ENCODE measurements around the gene GAS6. TPM values are rescaled to one million over a fixed set of nuclear protein-coding genes. Genes with fewer than 3 reads are reported as not detected.
"Not testable (repeated sequence)": the region's sequence is repeated elsewhere in the genome, so short reads cannot be mapped to it uniquely, and the experiment has no call there.

GAS6 gene
- 244 TPM for total RNA-seq (ENCODE audit: insufficient read depth, low replicate concordance)

DNA sequence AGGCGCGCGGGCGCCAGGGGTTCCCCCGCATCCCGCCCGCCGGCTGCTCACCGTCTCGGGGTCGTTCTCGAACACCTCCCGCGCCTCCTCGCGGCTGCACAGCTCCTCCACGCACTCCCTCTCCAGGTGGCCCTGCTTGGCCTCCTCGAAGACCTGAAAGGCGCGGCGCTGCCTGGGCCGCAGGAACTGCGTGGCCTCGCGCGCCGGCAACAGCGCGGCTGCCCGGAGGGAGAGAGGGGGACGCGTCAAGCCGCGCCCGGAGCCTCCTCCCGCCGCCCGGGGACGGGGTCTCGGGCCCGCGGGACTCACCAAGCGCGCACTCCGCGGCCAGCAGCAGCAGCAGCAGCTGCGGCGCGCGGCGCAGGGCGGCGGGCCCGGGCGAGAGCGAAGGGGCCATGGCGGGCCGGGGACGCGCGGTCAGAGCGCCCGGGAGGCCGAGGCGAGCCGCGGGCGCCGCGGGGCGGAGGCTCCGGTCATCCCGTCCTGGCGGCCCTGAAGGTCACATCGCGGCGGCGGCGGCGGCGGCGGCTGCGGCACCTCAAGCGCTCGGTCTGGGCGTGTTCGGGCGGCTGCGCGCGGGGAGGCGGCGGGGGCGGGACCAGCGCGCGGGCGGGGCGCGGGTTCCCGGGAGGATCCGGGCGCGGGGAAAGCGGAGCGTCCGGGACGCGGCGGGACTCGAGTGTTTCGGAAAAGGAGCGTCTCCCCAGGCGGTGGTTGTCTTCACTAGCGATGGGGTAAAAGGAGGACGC is at the start of gene GAS6:
Gene GAS6, minus strand, starts transcription at position 553 of the 749 bp plus-strand sequence. Its CDS starts 156 bp downstream, at position 397.
- DNase-seq (ENCODE audit: low spot score): peak; percentile 46

DNA sequence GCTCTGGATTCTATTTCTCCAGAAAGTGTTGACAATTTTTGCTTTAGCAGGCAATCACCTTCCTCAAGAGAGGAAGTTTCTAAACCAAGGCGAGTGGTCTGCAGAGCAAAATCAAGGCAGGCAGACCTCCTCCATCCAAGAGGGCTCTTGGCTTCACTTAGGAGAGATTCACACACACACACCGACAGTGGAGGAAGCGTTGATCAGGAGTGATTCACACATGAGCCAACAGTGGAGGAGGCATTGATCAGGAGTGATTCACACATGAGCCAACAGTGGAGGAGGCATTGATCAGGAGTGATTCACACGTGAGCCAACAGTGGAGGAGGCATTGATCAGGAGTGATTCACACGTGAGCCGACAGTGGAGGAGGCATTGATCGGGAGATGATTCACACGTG is 49.5 kb upstream of the GAS6 start:
- DNase-seq (ENCODE audit: low spot score): not testable (repeated sequence)

DNA sequence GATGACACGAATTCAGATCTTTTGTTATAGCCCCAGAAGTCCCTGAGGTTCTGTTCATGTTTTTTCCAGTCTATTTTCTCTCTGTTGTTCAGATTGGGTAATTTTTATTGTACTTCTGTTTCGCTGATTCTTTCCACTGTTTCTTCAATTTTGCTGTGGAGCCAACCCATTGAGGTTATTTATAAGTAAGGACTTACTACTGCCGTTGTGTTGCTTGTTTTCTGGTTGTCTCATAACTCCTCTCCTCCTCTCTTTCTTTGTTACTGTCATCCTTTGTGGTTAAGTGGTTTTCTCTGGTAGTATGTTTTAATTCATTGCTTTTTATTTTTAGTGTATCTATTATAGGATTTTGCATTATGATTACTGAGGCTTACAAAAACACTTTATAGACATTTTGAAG is 48.7 kb upstream of the GAS6 start:
- no peak for DNase-seq (ENCODE audit: low spot score)

DNA sequence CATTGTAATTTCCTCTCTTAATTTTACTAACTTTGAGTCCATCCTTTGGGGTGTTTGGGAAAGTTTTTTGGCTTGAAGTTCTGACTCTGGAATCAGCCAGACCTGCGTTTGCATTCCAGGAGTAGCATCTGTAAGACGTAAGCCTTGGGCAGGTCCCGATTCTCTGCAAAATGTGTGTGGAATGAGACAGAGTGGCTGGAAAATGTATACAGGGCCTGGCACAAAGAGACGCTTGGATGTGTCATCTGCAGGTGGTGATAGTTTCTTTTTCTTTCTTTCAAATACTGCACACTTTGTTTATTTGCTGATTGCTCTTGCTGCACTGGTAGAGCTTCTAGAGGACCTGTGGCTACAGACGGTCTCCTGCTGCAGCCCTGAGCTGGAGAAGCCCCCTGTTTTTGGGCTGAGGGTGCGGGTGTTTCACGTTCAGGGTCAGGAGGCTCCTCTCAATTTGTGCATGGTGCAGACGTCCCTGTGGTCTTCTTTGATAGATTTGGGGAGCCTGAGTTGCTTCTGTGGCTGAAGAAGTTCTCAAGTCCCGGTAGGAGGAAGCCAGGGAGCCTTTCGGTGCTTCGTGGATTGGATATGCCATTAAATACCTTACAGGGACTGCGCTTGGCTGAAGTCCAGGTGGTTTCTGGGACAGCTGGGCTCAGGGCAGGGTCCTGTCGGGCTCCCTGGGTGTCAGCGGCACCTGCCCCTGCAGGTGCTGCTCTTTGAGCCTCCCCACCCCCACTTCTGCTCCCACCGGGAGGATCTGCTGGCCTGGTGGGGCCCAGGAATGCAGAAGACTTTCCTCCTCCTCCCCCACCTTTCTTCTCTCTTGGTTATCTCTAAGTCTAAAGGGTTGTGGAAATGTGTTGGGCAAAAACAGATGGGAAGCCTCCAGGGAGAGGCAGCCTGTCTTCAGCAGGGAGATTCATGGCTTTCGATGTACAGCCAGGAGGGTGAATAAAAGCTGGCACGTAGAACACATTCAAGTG is 44.0 kb upstream of the GAS6 start:
- DNase-seq (ENCODE audit: low spot score): peak; percentile 84

DNA sequence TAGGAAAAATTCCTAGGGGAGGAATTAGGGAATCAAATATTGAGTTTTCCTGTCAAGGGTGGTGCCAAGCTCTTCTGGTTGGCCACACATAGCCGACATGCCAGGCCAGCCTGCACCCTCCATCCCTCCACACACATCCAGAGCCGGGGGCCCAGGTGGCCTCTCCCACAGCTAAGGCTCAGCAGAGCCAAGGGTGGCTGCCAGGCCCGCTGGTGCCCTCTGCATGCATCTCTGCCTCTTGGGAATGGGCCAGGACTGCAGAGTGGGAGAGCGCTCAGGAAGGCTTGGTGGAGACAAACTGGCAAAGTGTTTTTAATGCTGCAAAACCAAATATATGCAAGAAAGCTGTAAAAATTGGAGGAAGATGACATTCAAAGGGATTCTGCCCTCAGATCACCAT is 42.7 kb upstream of the GAS6 start:
- no peak for DNase-seq (ENCODE audit: low spot score)

DNA sequence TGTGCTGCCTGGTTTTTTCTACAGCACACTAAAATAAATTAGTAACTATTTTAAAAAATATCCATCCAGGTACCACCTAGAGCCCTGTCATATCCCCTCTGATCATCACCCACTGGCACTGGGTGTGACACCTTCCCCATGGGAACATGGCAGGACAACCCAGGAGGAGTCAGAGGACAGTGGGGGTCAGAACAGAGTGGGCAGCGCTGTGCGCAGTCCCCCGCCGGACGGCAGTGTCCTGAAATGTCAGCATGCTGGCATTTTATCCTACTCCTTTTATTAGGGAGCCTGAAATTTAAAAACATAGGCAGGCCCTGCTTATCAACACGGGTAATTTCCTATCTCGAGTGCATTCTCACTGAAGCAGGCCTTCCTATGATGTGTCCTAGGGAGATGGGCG is 42.1 kb upstream of the GAS6 start:
- DNase-seq (ENCODE audit: low spot score): no peak

DNA sequence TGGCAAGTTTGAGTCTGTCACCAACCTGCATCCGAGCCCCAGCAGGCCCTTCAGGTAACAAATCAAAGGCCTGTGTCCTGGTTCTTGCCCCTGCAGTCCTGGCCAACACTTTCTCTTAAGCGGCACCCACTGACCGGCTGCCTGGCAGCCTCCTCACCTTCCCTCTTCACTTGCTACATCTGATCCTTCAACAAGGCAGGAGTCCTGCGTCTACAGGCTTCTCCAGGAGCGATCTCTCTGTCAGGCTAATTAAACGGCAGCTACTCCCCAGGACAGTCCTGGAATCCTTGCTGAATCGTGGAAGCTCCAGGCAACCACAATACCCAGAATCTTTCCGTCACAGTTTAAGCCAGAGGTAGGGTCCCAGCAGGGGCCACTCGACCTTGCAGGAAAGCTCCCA is 41.1 kb upstream of the GAS6 start:
- DNase-seq (ENCODE audit: low spot score): no peak

DNA sequence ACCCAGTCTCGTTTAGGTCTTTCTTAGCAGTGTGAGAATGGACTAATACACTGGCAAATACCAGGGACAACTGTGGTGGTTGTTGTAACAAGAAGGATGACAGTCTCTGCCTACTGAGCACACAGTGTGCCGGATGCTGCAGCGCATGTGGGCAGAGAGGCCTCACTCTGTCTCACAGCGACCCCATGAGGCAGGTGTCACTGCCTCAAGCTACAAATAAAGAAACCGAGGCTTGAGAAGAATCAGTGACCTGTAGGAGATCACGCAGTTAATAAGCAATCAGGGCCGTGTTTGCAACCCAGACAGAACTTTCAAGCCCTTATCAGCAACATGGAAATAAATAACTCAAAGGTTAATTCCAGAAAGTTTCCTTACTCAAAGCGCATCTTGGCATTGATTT is 40.5 kb upstream of the GAS6 start:
- DNase-seq (ENCODE audit: low spot score): peak; percentile 62

DNA sequence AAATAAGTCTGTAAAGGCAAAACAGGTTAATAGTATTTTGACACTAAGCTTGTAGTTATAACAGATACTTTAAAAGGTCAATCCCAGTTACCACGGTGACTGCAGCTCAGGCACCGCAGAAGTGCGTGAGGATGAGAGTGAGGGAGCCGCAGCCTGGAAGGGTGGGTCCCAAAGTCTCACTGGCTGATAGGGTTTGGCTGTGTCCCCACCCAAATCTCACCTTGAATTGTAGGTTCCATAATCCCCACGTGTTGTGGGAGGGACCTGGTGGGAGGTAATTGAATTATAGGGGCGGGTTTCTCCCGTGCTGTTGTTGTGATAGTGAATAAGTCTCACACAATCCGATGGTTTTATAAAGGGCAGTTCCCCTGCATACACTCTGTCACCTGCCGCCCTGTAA is 40.0 kb upstream of the GAS6 start:
- DNase-seq (ENCODE audit: low spot score): no peak

DNA sequence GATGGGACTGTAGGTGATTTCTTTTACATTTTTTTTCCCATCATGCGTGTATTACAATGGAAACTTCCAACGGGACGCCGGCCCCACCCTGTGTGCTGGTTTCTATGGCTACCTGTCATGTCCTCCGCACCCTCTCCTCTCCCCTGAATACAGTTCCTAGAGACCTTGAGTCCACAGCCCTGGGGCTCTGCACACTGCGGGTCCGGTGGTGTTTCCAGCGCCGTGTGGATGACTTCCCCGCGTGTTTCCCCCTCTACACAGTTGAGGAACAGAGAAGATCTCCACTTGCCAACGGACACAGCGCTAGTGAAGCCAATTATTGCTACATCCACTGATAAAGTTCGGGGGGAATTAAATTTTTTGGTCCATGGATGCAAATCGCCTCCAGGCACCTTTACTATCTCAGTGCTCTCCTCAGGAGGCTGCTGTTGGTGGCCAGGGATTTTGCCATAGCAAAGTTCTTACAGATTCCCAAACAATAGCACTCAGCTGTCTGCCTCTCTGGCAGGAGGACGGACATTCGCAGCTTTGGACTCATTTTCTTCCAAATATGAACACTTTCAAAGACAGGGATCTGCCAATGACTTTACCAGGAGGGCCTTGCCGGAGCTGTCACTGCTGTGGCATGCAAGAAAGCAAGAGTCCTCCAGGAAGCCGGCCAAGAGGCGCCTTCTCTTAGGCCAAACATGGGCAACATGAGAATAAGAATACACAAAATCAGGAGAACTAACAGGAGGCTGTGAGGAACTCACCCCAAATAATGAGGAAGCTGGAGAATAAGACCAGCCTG is 39.3 kb upstream of the GAS6 start:
- peak; percentile 30 for DNase-seq (ENCODE audit: low spot score)

DNA sequence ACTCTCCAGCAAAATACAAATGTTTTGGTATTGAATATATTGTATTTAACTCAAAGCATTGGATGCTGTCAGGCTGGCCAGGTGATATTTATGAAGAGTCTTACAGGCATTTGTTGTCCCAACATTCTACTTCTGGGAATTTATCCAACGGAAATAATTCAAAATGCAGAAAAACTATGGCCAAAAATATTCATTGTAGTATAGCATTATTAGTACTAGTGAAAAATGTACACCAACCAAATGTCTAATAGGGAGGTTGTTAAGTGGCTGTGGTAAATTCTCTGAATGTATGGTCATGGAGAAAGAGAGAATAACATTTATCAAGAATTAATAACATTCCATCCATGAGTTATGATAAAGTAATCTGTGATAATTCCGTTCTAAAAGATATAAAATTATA is 38.6 kb upstream of the GAS6 start:
- DNase-seq (ENCODE audit: low spot score): peak; percentile 36

DNA sequence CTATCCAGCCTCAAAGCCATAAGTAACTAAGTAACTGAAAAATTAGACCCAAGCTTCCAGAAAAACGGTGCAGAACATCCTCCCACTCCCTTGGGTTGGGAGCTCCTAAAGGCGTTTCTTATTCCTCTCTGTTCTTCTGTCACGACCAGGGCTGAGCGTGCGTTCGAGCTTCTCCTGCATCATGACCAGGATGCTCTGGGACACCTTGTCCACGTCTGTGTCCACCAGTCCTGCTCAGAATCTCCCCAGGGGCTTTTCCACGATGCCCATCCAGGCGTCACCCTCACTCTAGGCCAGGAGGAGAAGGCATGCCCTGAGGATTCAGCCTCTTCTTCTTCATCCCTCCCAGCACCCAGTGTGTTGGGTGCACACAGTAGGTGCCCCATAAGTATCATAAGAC is 37.8 kb upstream of the GAS6 start:
- no peak for DNase-seq (ENCODE audit: low spot score)

DNA sequence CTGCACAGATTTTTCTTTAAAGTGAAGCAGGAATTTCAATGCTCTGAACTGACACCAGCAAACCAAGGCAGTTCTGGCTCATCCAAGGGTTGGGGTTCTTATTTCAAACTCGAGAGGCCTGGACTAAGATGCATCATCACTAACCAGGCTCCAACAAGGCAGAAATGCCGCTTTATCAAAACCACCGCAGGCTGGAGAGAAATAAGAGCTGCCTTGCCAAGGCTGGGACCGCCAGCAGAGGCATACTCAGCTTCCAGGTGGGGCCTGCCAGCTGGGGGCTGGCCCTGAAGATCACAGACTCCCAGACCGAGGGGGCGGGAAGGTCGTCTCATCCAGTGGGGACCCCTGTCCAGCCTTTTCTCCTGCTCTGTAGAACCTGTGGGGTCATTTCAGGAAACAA is 37.4 kb upstream of the GAS6 start:
- peak; percentile 67 for DNase-seq (ENCODE audit: low spot score)

DNA sequence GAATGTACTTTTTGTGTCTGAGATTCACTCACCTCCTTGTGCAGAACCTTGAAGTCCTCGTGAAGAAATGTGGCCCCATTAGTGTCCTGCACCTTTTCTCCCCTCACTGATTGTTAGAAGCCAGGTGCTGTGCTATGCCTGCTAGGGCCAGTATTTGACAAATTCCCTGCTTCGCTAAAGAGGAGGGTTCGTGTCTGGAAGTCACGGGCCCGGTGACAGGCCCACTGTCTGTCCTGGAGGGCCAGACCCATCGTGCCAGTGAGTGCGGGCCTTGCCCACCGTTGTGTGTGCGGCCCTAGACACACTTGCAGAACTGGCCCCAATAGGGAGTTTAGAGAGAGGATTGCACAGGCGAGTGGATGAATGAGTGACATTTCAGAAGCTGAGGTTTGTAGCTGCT is 36.8 kb upstream of the GAS6 start:
- DNase-seq (ENCODE audit: low spot score): no peak

DNA sequence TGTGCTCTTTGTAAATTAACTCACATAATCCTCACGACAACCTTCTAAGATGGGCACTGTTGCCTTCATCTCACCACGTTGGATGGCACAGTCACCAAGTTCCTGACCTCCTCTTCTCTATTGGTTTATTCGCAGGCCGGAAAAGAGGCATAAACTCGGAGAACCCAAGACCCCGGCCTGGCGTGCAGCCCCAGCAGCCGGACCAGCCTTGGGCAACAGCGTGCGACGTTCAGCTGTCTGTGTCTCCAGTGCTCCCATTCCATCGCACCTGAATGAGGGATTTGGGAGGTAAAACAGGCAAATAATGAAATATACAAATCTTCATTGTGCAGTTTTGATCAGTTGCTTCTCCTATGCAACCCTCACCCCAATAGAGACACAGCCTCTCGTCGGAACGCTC is 34.5 kb upstream of the GAS6 start:
- no peak for DNase-seq (ENCODE audit: low spot score)

DNA sequence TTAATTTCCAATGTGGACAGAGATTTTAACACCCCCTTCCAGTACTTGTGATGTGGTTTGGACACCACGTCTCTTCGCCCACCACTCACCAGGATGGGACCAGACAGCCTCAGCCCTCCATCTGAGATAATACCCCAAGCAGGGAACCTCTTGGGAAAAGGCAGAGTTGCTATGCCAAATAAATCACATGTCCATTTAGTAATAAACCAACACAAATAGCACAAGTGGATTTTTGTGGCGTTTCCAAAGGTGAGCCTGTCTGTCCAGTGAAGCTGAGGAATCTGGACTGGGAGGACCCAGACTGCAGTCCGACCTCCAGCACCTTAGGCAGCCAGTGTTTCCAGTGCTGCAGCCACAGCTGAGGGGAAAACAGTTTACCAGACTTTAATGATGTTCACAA is 34.1 kb upstream of the GAS6 start:
- no peak for DNase-seq (ENCODE audit: low spot score)

DNA sequence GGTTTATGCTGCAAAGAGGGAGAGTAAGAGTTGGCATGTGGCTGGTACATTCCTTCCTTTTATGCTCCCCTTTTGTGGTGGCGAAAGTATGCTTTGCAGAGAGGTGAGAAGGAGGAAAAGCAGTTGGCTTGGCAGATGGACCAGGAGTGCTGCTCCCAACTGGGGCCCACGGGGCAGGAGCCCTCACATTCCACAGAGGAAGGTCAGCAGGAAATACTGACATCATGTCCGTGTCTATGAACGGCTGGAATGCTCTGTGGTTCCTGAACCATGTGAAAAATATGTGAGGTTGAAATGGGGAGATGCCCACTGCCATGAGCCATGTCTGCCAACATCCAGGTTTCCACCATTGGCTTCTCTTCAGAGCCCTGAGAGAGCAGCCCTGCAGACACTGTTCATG is 33.3 kb upstream of the GAS6 start:
- DNase-seq (ENCODE audit: low spot score): no peak

DNA sequence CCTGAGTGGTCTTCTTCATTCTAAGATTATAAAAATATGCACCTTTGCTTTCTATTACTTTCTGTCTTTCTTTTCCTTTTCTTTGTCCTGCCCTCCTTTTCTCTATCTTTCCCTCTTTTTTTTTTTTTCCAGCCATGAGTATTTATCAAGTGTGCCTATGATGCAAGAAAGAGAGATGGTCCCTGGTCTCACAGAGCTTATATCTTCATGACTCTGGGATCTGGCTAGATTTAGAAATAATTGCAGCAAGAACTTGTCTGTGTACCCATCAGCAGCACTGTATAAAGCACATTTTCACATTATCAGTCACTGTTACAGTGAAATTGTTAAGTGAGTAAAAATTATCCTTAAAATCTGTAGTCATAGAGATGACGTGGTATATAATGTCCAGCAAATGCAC is 31.6 kb upstream of the GAS6 start:
- peak; percentile 34 for DNase-seq (ENCODE audit: low spot score)

DNA sequence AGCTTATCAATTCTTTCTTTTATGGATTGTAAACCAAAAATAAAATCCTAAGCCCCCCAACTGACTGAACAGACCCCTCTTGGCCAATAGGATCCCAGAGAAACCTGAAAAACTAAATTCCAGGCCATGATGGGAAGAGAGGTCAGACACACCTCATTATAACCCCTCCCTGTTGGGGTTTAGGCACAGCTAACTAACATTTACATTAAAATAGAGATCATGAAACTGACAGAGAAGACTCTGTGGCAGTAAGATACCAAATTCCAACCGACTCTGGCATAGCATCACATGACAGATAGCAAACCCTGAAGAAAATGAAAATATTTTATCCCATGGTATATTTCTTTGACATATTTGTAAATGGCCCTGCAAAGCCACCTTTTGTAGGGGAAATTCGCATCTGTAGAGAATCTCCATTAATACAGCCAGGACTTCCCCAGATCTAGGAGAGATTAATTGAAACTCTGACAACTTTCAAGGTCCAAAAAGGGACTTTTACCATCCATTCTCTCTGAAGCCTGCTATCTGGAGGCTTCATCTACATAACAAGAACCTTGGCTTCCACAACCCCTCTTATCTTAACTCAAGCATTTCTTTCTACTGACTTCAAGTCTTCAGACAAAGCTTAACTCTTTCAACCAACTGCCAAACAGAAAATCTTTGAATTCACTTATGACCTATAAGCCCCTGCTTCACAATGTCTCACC is 27.1 kb upstream of the GAS6 start:
- no peak for DNase-seq (ENCODE audit: low spot score)

DNA sequence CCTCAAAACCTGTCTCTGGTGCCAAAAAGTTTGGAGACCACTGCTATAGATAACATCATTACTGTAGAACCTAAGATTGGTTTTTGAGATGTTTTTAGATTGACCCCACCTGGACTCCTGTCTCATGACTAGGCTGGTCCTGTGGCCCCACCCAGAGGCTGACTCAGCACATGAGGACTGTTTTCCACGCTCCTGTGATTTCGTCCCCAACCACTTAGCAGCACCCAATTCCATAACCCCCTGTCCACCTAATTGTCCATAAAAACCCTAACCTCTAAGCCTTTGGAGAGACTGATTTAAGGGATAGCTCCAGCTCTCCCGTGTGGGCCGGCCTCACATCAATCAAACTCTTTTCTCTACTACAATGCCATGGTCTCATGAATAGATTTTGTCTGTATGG is 25.6 kb upstream of the GAS6 start:
- DNase-seq (ENCODE audit: low spot score): no peak

DNA sequence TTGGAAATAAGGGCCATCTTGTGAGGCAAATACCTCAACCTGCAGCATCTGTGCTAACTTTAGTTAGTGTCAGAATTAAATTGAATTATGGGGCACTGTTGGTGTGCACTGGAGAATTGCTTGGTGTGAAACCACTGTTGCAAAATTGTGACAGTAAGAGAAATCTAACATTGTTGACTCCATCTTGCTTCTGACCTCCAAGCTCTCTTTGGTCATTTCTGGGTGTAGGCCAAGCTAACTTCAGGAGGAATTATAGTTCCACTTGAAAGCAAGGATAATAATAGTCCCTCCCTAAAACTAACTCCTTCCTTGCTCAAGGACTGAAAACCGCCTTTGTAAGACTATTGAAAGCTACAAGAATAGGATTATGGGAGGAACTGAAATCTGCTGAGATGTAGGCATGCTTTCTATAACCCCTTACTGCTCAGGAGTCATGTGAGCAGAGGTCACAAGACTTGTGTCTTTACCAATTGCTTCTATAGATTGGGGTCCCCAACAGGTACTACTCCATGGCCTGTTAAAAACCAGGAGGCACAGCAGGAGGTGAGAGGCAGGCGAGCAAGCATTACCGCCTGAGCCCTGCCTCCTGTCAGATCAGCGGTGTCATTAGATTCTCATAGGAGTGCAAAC is 24.9 kb upstream of the GAS6 start:
- no peak for DNase-seq (ENCODE audit: low spot score)

Measured in umbilical cord (tissue), 2 donors.